GM12878 (cell line): Measurements from ENCODE around the gene RAB8A.

ENCODE experiments used
- CTCF ChIP-seq, 3 experiments: IDR thresholded peaks in 2 of 3; conservative IDR thresholded peaks in 1 of 3; 2 replicates each; pipeline ENCODE4 v1.5.1; 2011; ENCODE audit warnings: low read depth in 3 of 3, low read length in 3 of 3, mild to moderate bottlenecking in 3 of 3, control low read depth in 2 of 3, moderate library complexity in 2 of 3, inconsistent platforms in 1 of 3, mixed read lengths in 1 of 3; ENCODE audit not compliant: control insufficient read depth in 2 of 3, insufficient read depth in 1 of 3; ENCODE audit errors: extremely low read depth in 1 of 3
- E2F4 ChIP-seq: IDR thresholded peaks from 2 replicates; pipeline ENCODE4 v1.6.1; 2012; ENCODE audit warnings: low read depth, low read length, improper control_type of control experiment
- EGR1 ChIP-seq, 2 experiments: IDR thresholded peaks; 1 replicate in 1 of 2; 2 replicates in 1 of 2; pipeline ENCODE4 v1.6.1; 2011 to 2012; ENCODE audit warnings: low read depth in 2 of 2, low read length in 2 of 2, borderline replicate concordance in 1 of 2, mild to moderate bottlenecking in 1 of 2, moderate library complexity in 1 of 2
- EP300 ChIP-seq, 2 experiments: fragments of 150-350 bp in 1 of 2; IDR thresholded peaks; 2 replicates each; pipeline ENCODE4 v1.6.1; 2011 to 2012; ENCODE audit warnings: low read depth in 2 of 2, low read length in 2 of 2, borderline replicate concordance in 1 of 2, improper control_type of control experiment in 1 of 2, inconsistent platforms in 1 of 2; ENCODE audit not compliant: control insufficient read depth in 1 of 2
- MAX ChIP-seq: IDR thresholded peaks from 2 replicates; pipeline ENCODE4 v1.6.1; 2012; ENCODE audit warnings: low read depth, low read length, improper control_type of control experiment
- MTA3 ChIP-seq: IDR thresholded peaks from 2 replicates; pipeline ENCODE4 v1.6.1; 2012; ENCODE audit warnings: low read length, inconsistent platforms, borderline replicate concordance
- PAX8 ChIP-seq: fragments of 450-650 bp; IDR thresholded peaks from 2 replicates; pipeline ENCODE4 v1.6.1; 2017; ENCODE audit warnings: mild to moderate bottlenecking, moderate library complexity
- SUPT20H ChIP-seq: IDR thresholded peaks from 2 replicates; pipeline ENCODE4 v1.6.1; 2011; ENCODE audit warnings: low read depth, mild to moderate bottlenecking, low read length, moderate library complexity, borderline replicate concordance; ENCODE audit not compliant: control insufficient read depth
- SUZ12 ChIP-seq: fragments of 200-600 bp; sonication (generic); IDR thresholded peaks from one replicate; pipeline ENCODE4 v1.6.1; 2018; ENCODE audit warnings: antibody characterized with exemption, mild to moderate bottlenecking; ENCODE audit not compliant: unreplicated experiment
- YY1 ChIP-seq: IDR thresholded peaks from 2 replicates; pipeline ENCODE4 v1.6.1; 2011; ENCODE audit warnings: low read depth, mild to moderate bottlenecking, low read length
- ZNF217 ChIP-seq: fragments of 450-650 bp; IDR thresholded peaks from 2 replicates; pipeline ENCODE4 v1.6.1; 2017; ENCODE audit warnings: antibody characterized with exemption, mild to moderate bottlenecking
- ZNF274 ChIP-seq: IDR thresholded peaks from one replicate; pipeline ENCODE4 v1.8.0; 2011; ENCODE audit not compliant: insufficient read length, insufficient read depth

- no peak for TF ChIP-seq SUZ12
- TF ChIP-seq MAX, result no peak
- no peak for TF ChIP-seq CTCF (IDR thresholded peaks at IDR 0.05 in 2 of 3, conservative IDR thresholded peaks at IDR 0.05 in 1 of 3; ENCODE audit: control insufficient read depth in 2 of 3, extremely low read depth in 1 of 3, insufficient read depth in 1 of 3, low read depth in 3 of 3, low read length in 3 of 3)
- no peak for TF ChIP-seq YY1
- no peak for TF ChIP-seq E2F4
- no peak for TF ChIP-seq MTA3
- TF ChIP-seq EGR1 (IDR thresholded peaks at IDR 0.05; ENCODE audit: borderline replicate concordance in 1 of 2, low read depth in 2 of 2, low read length in 2 of 2), result no peak
- no peak for TF ChIP-seq EP300 (IDR thresholded peaks at IDR 0.05; ENCODE audit: borderline replicate concordance in 1 of 2, control insufficient read depth in 1 of 2, low read depth in 2 of 2, low read length in 2 of 2)
- TF ChIP-seq ZNF217, result no peak
- TF ChIP-seq SUPT20H, result no peak
- TF ChIP-seq ZNF274, result no peak
- TF ChIP-seq PAX8, result no peak
These were observed 42.9 kb upstream of the RAB8A start for GRCh38 chr19:16068696-16069259.
